Sigmoid colon (tissue), 7 donors: ENCODE data around the gene GLS. TPM values are rescaled to one million over a fixed set of nuclear protein-coding genes. Genes with fewer than 3 reads are reported as not detected.
"Not testable (repeated sequence)": the region's sequence is repeated elsewhere in the genome, so short reads cannot be mapped to it uniquely, and the experiment has no call there.

Source experiments
- DNase-seq: peaks from one replicate; pipeline ENCODE4 v3.0.0-alpha.2; 2019
- H3K27ac ChIP-seq, 4 donors: fragments of 200-600 bp; sonication (generic); one replicate each; pipeline ENCODE4 v1.5.1; 2016 to 2019; ENCODE audit warnings: mild to moderate bottlenecking in 1 of 4
- H3K27me3 ChIP-seq, 3 donors: fragments of 200-600 bp; sonication (generic); one replicate each; pipeline ENCODE4 v1.5.1; 2019; ENCODE audit warnings: mild to moderate bottlenecking in 1 of 3
- H3K36me3 ChIP-seq, 4 donors: fragments of 200-600 bp; sonication (generic); one replicate each; pipeline ENCODE4 v1.5.1; 2016 to 2019
- H3K4me1 ChIP-seq, 4 donors: fragments of 200-600 bp; sonication (generic); one replicate each; pipeline ENCODE4 v1.5.1; 2017 to 2019
- H3K4me3 ChIP-seq, 4 donors: fragments of 200-600 bp; sonication (generic); one replicate each; pipeline ENCODE4 v1.5.1; 2017 to 2019; ENCODE audit warnings: mild to moderate bottlenecking in 2 of 4, moderate library complexity in 1 of 4
- H3K9me3 ChIP-seq, 4 donors: fragments of 200-600 bp in 3 of 4; sonication (generic) in 3 of 4; one replicate each; pipeline versions ENCODE4 v1.5.1 to v1.6.1; 2013 to 2019
- CTCF ChIP-seq, 4 experiments: fragments of 450-650 bp in 3 of 4; fragments of 200-600 bp in 1 of 4; IDR thresholded peaks; one replicate each; pipeline ENCODE4 v1.5.1; 2016 to 2019; ENCODE audit warnings: antibody characterized with exemption in 4 of 4, mild to moderate bottlenecking in 3 of 4, moderate library complexity in 2 of 4
- EP300 ChIP-seq, 4 donors: sonication (generic); formaldehyde crosslinking; IDR thresholded peaks; one replicate each; pipeline ENCODE4 v1.6.1; 2017; ENCODE audit warnings: antibody characterized with exemption in 4 of 4
- POLR2A ChIP-seq, 2 donors: fragments of 450-650 bp; IDR thresholded peaks; one replicate each; pipeline ENCODE4 v1.6.1; 2016; ENCODE audit warnings: antibody characterized with exemption in 2 of 2, mild to moderate bottlenecking in 2 of 2, moderate library complexity in 2 of 2
- POLR2AphosphoS5 ChIP-seq, 4 donors: sonication (generic); formaldehyde crosslinking; IDR thresholded peaks; one replicate each; pipeline ENCODE4 v1.6.1; 2017; ENCODE audit warnings: antibody characterized with exemption in 4 of 4
- WGBS, 2 donors: extraction: QIAGEN DNeasy Blood & Tissue Kit; methylation state at CpG; one replicate each; pipeline ENCODE4 v1.1.7; 2013; 5-methylcytosine and 5-hydroxymethylcytosine counted together
- intact Hi-C: fragments of 100-400 bp; cut with DNase I; formaldehyde crosslinking; loops from one replicate; pipeline ENCODE4 v1.15.1; 2023
- polyA plus RNA-seq, 3 donors: library from polyadenylated mRNA; stranded (reverse); fragments of 200-250 nt; gene quantifications; one replicate each; pipeline ENCODE4 v1.2.3, GENCODE V29; 2013
- total RNA-seq, 4 donors: library from RNA; depleted of rRNA; stranded (reverse); fragments of >200 nt; gene quantifications; one replicate each; pipeline ENCODE4 v1.1.0, GENCODE V29; 2016
- donor health status: healthy with polysubstance abuse.
- donor health status: Bipolar disorder and iron deficiency.
- donor health status: healthy.

Gene GLS
- total and polyA plus RNA-seq, 7 donors = 15.0 to 139 (median 87.1) TPM

- Histone ChIP-seq H3K36me3 (no peaks in the 10 kb centered on the region), H3K9me3 (no peaks in the 10 kb centered on the region), H3K4me1 (peaks cover 0 to 8% (median 0%) of the 10 kb centered on the region in 4 donors), H3K27me3 (no peaks in the 10 kb centered on the region), H3K27ac (no peak overlapping the region), H3K4me3 (no peak overlapping the region)
- 30 to 77% methylated on average over 7 of the region's 7 CpGs for WGBS, 2 donors
- no peak for DNase-seq
- intact Hi-C loops = no loop called here
- TF ChIP-seq EP300 (IDR thresholded peaks at IDR 0.05) = no peak
- TF ChIP-seq POLR2A (IDR thresholded peaks at IDR 0.05) = no peak
- no peak for TF ChIP-seq POLR2AphosphoS5 (IDR thresholded peaks at IDR 0.05)
- no peak for TF ChIP-seq CTCF (IDR thresholded peaks at IDR 0.05)
These were observed 33.9 kb upstream of the GLS start for GRCh38 chr2:190846746-190847145.

- no peak overlapping the region for H3K4me3 ChIP-seq
- TF ChIP-seq EP300 (IDR thresholded peaks at IDR 0.05) = no peak
- TF ChIP-seq CTCF (IDR thresholded peaks at IDR 0.05) = no peak
- TF ChIP-seq POLR2AphosphoS5 (IDR thresholded peaks at IDR 0.05) = no peak
- TF ChIP-seq POLR2A (IDR thresholded peaks at IDR 0.05) = no peak
- H3K27ac ChIP-seq = peak overlapping the region in 1 of 4 donors; percentile 67
- no peaks in the 10 kb centered on the region for H3K27me3 ChIP-seq
- peaks cover 0 to 8% (median 0%) of the 10 kb centered on the region in 4 donors for H3K4me1 ChIP-seq
- no peaks in the 10 kb centered on the region for H3K36me3 ChIP-seq
- intact Hi-C loops = no loop called here
- no peaks in the 10 kb centered on the region for H3K9me3 ChIP-seq
- DNase-seq = no peak
- WGBS, 2 donors = 58 to 60% methylated on average over 3 of the region's 3 CpGs
These were observed 33.0 kb upstream of the GLS start for GRCh38 chr2:190847504-190848081.

- H3K27ac ChIP-seq = no peak overlapping the region
- no peaks in the 10 kb centered on the region for H3K36me3 ChIP-seq
- H3K27me3 ChIP-seq = no peaks in the 10 kb centered on the region
- DNase-seq = no peak
- WGBS, 2 donors = 74 to 91% methylated on average over 2 of the region's 2 CpGs
- H3K9me3 ChIP-seq = no peaks in the 10 kb centered on the region
- peaks cover 0 to 8% (median 0%) of the 10 kb centered on the region in 4 donors for H3K4me1 ChIP-seq
- intact Hi-C loops = loop anchor here (5.0 kb wide), 1 partner anchor 163 kb away; the partner anchor contains the start of gene STAT1
- TF ChIP-seq POLR2A (IDR thresholded peaks at IDR 0.05) (no peak), POLR2AphosphoS5 (IDR thresholded peaks at IDR 0.05) (no peak), EP300 (IDR thresholded peaks at IDR 0.05) (no peak), CTCF (IDR thresholded peaks at IDR 0.05) (no peak)
- H3K4me3 ChIP-seq = no peak overlapping the region
These were observed 30.8 kb upstream of the GLS start for GRCh38 chr2:190849774-190850173.

GRCh38 chr2:190853022-190853421 lies 27.6 kb upstream of the GLS start:
- intact Hi-C loops = loop anchor here (5.0 kb wide), 1 partner anchor 159 kb away; the partner anchor contains the start of gene STAT1
- not testable (repeated sequence) for H3K4me3 ChIP-seq, H3K4me1 ChIP-seq, H3K36me3 ChIP-seq, H3K27me3 ChIP-seq, H3K9me3 ChIP-seq, H3K27ac ChIP-seq, DNase-seq
- 71 to 84% methylated on average over 4 of the region's 4 CpGs for WGBS, 2 donors

GRCh38 chr2:190853531-190854383 lies 26.9 kb upstream of the GLS start:
- TF ChIP-seq POLR2A (IDR thresholded peaks at IDR 0.05) (no peak), EP300 (IDR thresholded peaks at IDR 0.05) (no peak), CTCF (IDR thresholded peaks at IDR 0.05) (no peak), POLR2AphosphoS5 (IDR thresholded peaks at IDR 0.05) (no peak)
- H3K9me3 ChIP-seq = no peaks in the 10 kb centered on the region
- no peak overlapping the region for H3K4me3 ChIP-seq
- 15 to 47% methylated on average over 2 of the region's 2 CpGs for WGBS, 2 donors
- H3K4me1 ChIP-seq = peaks cover 0 to 3% (median under 1%) of the 10 kb centered on the region in 4 donors
- no peaks in the 10 kb centered on the region for H3K36me3 ChIP-seq
- no peak overlapping the region for H3K27ac ChIP-seq
- DNase-seq = no peak
- no peaks in the 10 kb centered on the region for H3K27me3 ChIP-seq
- intact Hi-C loops = loop anchor here (5.0 kb wide), 1 partner anchor 159 kb away; the partner anchor contains the start of gene STAT1
